ENCODE data around the gene C6orf120.
A peak's percentile ranks its signal among the peaks of the same experiment; 100 is the strongest.
"Not testable (repeated sequence)": the region's sequence is repeated elsewhere in the genome, so short reads cannot be mapped to it uniquely, and the experiment has no call there.

C6orf120 gene

GRCh38 chr6:169684056-169684455, 17.9 kb upstream of the C6orf120 start:
- DNase-seq: no peak

- DNase-seq: no peak
Measured at GRCh38 chr6:169685860-169686259, 16.1 kb upstream of the C6orf120 start.

GRCh38 chr6:169689287-169689686, 12.6 kb upstream of the C6orf120 start:
- DNase-seq: no peak

GRCh38 chr6:169691260-169691659, 10.7 kb upstream of the C6orf120 start:
- DNase-seq: no peak

GRCh38 chr6:169692516-169692915, 9.4 kb upstream of the C6orf120 start:
- DNase-seq: no peak

GRCh38 chr6:169695131-169695530, 6.8 kb upstream of the C6orf120 start:
- no peak for DNase-seq

- DNase-seq: not testable (repeated sequence)
Measured at GRCh38 chr6:169697115-169697514, 4.8 kb upstream of the C6orf120 start.

GRCh38 chr6:169700296-169700695, 1.6 kb upstream of the C6orf120 start:
- DNase-seq: no peak

GRCh38 chr6:169701311-169701953, 494 bp upstream of the C6orf120 start:
- peak; percentile 47 for DNase-seq

- no peak for DNase-seq
Measured at GRCh38 chr6:169702840-169703246, 917 bp downstream of the C6orf120 start.

GRCh38 chr6:169707772-169708171, 5.8 kb downstream of the C6orf120 start:
- no peak for DNase-seq

- DNase-seq: no peak
Measured at GRCh38 chr6:169709293-169709692, 7.4 kb downstream of the C6orf120 start.

GRCh38 chr6:169710009-169710408, 8.1 kb downstream of the C6orf120 start:
- no peak for DNase-seq

GRCh38 chr6:169714178-169714577, 12.3 kb downstream of the C6orf120 start:
- no peak for DNase-seq

GRCh38 chr6:169714595-169714994, 12.7 kb downstream of the C6orf120 start:
- DNase-seq: no peak

GRCh38 chr6:169719117-169719516, 17.2 kb downstream of the C6orf120 start:
- DNase-seq: no peak

GRCh38 chr6:169720207-169720855, 18.4 kb downstream of the C6orf120 start:
- no peak for DNase-seq

- DNase-seq: peak; percentile 58
Measured at GRCh38 chr6:169722362-169723199, 20.7 kb downstream of the C6orf120 start.

GRCh38 chr6:169723200-169723909, 21.4 kb downstream of the C6orf120 start:
- peak; percentile 61 for DNase-seq

GRCh38 chr6:169723991-169724493, 22.1 kb downstream of the C6orf120 start:
- DNase-seq: peak; percentile 77

- DNase-seq: peak; percentile 85
Measured at GRCh38 chr6:169724494-169725124, 22.7 kb downstream of the C6orf120 start, which contains the start of gene PHF10. Gene PHF10 (minus strand): TSS chr6:169724500. CDS start chr6:169723931, 569 bp downstream.

Data from NCI-H774 (cell line).